ENCODE data around the gene IDH3A.
A peak's percentile ranks its signal among the peaks of the same experiment; 100 is the strongest.

Gene IDH3A
- 19.6 to 27.3 (median 21.2) reads per million in 3 donors for total RNA-seq

DNA sequence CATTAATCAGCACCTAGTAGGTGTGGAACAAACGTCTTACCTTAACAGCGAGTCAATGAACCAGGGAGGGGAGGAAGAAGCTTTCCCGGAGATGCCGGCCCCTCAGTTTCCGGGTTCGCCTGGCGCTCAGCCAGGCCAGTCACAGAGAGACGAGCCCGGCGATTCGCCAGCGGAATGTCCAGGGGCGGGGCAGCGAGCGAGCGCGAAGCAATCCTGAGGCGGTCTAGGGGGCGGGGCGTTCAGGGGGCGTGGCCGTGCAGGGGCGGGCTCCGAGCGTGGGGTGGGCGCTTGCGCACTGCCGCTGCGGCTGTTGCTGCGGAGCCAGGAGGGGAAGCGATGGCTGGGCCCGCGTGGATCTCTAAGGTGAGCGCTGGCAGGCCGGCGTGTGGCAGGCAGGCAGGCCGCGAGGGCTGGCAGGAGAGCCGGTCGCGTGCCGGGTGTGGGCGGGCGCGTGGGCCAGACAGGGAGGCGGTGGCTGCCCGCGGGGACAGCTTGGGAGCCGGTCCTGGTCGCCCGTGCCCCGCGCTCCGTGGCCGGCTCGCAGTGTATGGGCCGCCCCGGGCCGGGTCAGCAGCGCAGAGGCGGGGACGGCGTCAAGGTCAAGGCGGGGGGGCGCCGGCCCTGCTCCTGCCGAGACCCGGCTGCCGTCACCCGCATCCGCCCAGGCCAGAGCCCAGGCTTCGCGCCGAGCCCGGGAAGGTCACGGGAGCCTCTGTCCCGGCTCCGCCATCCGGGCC, at the start of gene IDH3A:
TSS of gene IDH3A (plus strand) at position 295 of the 737 bp plus-strand sequence. CDS start at position 337, 42 bp downstream.
- peak; percentile 99 to 100 (median 99) for DNase-seq
- Histone ChIP-seq H3K4me1 (ENCODE audit: control insufficient read depth, insufficient read depth, low read length, poor library complexity, severe bottlenecking) (peaks cover 14% of the 10 kb centered on the region), H3K9me3 (ENCODE audit: control insufficient read depth, low read length) (no peaks in the 10 kb centered on the region), H3K27me3 (replicated peaks; ENCODE audit: control insufficient read depth, insufficient read depth, low read length, poor library complexity, severe bottlenecking) (no peaks in the 10 kb centered on the region), H3K27ac (ENCODE audit: insufficient read depth, low read length, poor library complexity, severe bottlenecking) (peak within 1 kb of the TSS; percentile 66), H3K4me3 (ENCODE audit: insufficient read depth, low read depth, low read length, poor library complexity, severe bottlenecking) (peak within 1 kb of the TSS; percentile 52), H3K36me3 (ENCODE audit: control insufficient read depth, insufficient read depth, low read length) (no peaks in the 10 kb centered on the region)

DNA sequence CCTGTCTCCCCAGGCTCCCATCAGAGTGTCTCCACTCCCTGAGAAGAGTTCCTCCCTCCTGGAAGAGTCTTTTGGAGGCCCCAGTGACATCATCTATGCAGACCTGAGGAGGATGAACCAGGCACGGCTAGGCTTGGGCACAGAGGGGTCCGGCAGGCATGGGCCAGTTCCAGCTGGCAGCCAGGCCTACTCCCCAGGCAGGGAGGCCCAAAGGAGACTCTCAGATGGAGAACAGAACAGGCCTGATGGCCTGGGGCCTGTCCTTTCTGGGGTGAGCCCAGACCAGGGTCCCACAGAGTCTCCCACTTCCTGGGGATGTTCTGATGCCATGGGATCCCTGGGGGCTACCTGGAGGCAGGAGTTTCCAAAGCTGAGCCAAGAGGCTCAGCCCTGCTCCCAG, 48.3 kb upstream of the IDH3A start:
- Histone ChIP-seq H3K27ac (ENCODE audit: insufficient read depth, low read length, poor library complexity, severe bottlenecking) (no peak overlapping the region), H3K9me3 (ENCODE audit: control insufficient read depth, low read length) (no peaks in the 10 kb centered on the region), H3K4me1 (ENCODE audit: control insufficient read depth, insufficient read depth, low read length, poor library complexity, severe bottlenecking) (peaks cover 36% of the 10 kb centered on the region), H3K36me3 (ENCODE audit: control insufficient read depth, insufficient read depth, low read length) (no peaks in the 10 kb centered on the region), H3K27me3 (replicated peaks; ENCODE audit: control insufficient read depth, insufficient read depth, low read length, poor library complexity, severe bottlenecking) (no peaks in the 10 kb centered on the region), H3K4me3 (ENCODE audit: insufficient read depth, low read depth, low read length, poor library complexity, severe bottlenecking) (no peak overlapping the region)
- DNase-seq, result no peak

DNA sequence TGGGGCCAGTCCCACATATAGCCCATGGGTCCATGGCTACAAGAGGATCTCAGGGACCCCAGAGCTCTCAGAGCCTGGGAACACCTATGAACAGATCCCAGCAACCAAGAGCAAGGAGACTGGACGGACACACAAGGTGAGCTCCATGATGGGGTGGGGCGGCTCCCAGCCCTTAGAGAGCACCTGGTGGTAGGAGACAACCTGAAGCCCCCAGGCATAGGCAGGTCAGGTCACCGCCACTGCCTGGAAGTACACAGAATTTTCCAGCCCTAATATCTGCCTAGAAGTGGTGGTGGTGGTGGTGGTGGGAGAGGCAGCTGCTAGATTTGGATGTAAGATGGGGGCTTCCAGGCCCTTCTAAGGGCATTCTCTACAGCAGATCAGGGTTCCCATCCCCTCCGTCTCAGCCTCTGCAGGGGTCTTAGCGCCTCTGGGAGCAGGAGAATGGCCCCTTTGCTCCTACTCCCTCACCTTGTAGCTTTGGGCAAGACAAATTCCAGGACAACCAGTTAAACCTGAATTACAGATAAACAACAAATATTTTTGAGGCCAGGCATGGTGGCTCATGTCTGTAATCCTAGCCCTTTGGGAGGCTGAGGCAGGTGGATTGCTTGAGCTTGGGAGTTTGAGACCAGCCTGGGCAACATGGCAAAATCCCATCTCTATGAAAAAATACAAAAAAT, 47.6 kb upstream of the IDH3A start:
- Histone ChIP-seq H3K27ac (ENCODE audit: insufficient read depth, low read length, poor library complexity, severe bottlenecking) (no peak overlapping the region), H3K4me3 (ENCODE audit: insufficient read depth, low read depth, low read length, poor library complexity, severe bottlenecking) (no peak overlapping the region), H3K27me3 (replicated peaks; ENCODE audit: control insufficient read depth, insufficient read depth, low read length, poor library complexity, severe bottlenecking) (no peaks in the 10 kb centered on the region), H3K9me3 (ENCODE audit: control insufficient read depth, low read length) (no peaks in the 10 kb centered on the region), H3K4me1 (ENCODE audit: control insufficient read depth, insufficient read depth, low read length, poor library complexity, severe bottlenecking) (peaks cover 39% of the 10 kb centered on the region), H3K36me3 (ENCODE audit: control insufficient read depth, insufficient read depth, low read length) (no peaks in the 10 kb centered on the region)
- DNase-seq, result no peak

DNA sequence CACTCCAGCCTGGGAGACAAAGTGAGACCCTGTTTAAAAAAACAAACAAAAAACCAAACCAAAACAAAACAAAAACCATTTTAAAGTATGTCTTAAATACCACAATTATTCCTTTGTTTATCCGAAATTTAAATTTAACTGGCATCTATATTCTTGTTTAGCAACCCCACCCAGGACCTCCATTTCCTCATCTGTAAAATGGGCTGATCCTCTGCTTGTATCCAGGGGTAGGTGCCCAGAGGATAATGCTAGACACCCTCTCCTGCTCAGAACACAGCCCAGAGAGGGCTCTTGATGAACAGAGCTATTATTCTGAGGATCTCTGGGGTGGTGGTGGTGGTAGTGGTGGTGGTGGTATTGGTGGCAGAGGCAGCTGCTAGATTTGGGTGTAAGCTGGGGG, 47.0 kb upstream of the IDH3A start:
- DNase-seq, result no peak
- peaks cover 39% of the 10 kb centered on the region for H3K4me1 ChIP-seq (ENCODE audit: control insufficient read depth, insufficient read depth, low read length, poor library complexity, severe bottlenecking)
- no peak overlapping the region for H3K27ac ChIP-seq (ENCODE audit: insufficient read depth, low read length, poor library complexity, severe bottlenecking)
- H3K27me3 ChIP-seq (replicated peaks; ENCODE audit: control insufficient read depth, insufficient read depth, low read length, poor library complexity, severe bottlenecking), result no peaks in the 10 kb centered on the region
- H3K9me3 ChIP-seq (ENCODE audit: control insufficient read depth, low read length), result no peaks in the 10 kb centered on the region
- no peaks in the 10 kb centered on the region for H3K36me3 ChIP-seq (ENCODE audit: control insufficient read depth, insufficient read depth, low read length)
- H3K4me3 ChIP-seq (ENCODE audit: insufficient read depth, low read depth, low read length, poor library complexity, severe bottlenecking), result no peak overlapping the region

DNA sequence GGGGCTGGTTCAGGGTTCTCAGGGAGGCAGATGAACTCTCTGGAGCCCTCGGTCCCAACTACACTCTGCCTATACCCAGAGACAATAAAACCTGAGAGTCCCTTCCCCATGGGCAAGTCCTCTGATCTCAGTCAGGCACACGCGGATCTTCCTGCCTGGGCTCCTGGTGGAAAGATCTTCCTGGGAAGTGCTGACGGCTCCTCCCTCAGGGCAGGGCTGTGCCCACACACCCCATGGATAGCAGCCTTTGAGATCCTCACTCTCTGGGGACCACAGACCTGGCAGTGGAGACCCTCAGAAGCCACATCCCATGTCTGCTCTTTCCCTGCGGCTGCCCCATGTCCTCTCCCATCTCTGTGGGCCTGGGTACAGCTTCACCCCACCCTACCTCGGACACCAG, 46.4 kb upstream of the IDH3A start:
- Histone ChIP-seq H3K9me3 (ENCODE audit: control insufficient read depth, low read length) (no peaks in the 10 kb centered on the region), H3K36me3 (ENCODE audit: control insufficient read depth, insufficient read depth, low read length) (no peaks in the 10 kb centered on the region), H3K27ac (ENCODE audit: insufficient read depth, low read length, poor library complexity, severe bottlenecking) (peak overlapping the region; percentile 35), H3K27me3 (replicated peaks; ENCODE audit: control insufficient read depth, insufficient read depth, low read length, poor library complexity, severe bottlenecking) (no peaks in the 10 kb centered on the region), H3K4me1 (ENCODE audit: control insufficient read depth, insufficient read depth, low read length, poor library complexity, severe bottlenecking) (peaks cover 39% of the 10 kb centered on the region), H3K4me3 (ENCODE audit: insufficient read depth, low read depth, low read length, poor library complexity, severe bottlenecking) (no peak overlapping the region)
- DNase-seq, result no peak

DNA sequence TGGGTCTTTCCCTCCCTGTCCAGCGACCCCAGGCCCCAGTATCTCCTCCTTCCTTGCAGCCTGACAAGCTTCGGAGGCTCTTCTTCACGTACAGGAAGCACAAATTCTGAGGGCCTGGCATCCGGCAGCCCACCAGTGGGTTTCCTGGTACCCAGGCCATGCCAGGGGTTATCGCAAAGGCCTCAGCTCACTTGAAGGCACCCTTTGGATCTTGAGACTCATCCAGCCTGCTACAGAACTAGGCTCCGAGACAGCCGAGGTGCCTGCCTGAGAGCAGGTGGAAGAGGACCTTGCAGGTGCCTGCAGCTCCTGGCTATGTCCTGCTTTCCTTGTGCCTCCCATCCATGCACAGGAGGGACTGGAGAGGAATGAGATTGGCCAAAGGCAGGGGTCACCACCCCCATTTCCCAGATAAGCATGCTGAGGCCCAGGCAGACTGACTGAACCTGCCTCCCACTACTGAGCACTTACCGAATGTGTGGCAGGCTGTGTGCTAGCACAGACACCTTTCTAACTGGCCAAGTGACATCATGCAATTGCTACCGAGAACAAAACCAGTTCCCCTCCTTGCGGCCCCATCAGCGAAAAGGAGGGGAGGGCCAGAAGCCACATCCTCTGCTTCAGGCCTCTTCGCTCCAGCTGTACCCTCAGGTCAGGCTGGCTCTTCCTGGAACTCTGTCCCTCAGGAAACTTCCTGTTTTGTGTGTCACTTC, 45.6 kb upstream of the IDH3A start:
- Histone ChIP-seq H3K4me1 (ENCODE audit: control insufficient read depth, insufficient read depth, low read length, poor library complexity, severe bottlenecking) (peaks cover 39% of the 10 kb centered on the region), H3K4me3 (ENCODE audit: insufficient read depth, low read depth, low read length, poor library complexity, severe bottlenecking) (peak overlapping the region; percentile 7), H3K27me3 (replicated peaks; ENCODE audit: control insufficient read depth, insufficient read depth, low read length, poor library complexity, severe bottlenecking) (no peaks in the 10 kb centered on the region), H3K9me3 (ENCODE audit: control insufficient read depth, low read length) (no peaks in the 10 kb centered on the region), H3K27ac (ENCODE audit: insufficient read depth, low read length, poor library complexity, severe bottlenecking) (peak overlapping the region; percentile 35), H3K36me3 (ENCODE audit: control insufficient read depth, insufficient read depth, low read length) (no peaks in the 10 kb centered on the region)
- DNase-seq, result peak in 2 of 3 donors; percentile 29 to 30

DNA sequence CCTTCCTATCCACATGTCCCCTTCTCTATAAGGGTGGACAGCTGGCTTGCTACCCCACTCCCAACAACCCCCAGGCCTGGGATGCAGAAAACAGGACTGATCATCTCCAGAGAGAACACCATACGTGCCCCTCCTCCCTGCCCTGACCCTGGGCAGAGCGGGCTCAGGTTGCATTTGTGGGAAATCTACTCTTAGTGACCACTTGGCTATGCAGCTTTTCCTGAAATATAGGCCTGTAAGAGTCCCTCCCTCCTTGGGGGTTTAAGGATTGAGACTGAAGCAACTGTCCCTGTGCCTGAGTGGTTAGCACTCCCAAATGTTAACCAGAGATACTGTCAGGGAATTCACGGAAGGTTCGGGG, 45.1 kb upstream of the IDH3A start:
- no peaks in the 10 kb centered on the region for H3K36me3 ChIP-seq (ENCODE audit: control insufficient read depth, insufficient read depth, low read length)
- H3K4me3 ChIP-seq (ENCODE audit: insufficient read depth, low read depth, low read length, poor library complexity, severe bottlenecking), result peak overlapping the region; percentile 7
- H3K27ac ChIP-seq (ENCODE audit: insufficient read depth, low read length, poor library complexity, severe bottlenecking), result peak overlapping the region; percentile 16
- H3K27me3 ChIP-seq (replicated peaks; ENCODE audit: control insufficient read depth, insufficient read depth, low read length, poor library complexity, severe bottlenecking), result no peaks in the 10 kb centered on the region
- H3K9me3 ChIP-seq (ENCODE audit: control insufficient read depth, low read length), result no peaks in the 10 kb centered on the region
- peaks cover 39% of the 10 kb centered on the region for H3K4me1 ChIP-seq (ENCODE audit: control insufficient read depth, insufficient read depth, low read length, poor library complexity, severe bottlenecking)
- no peak for DNase-seq

DNA sequence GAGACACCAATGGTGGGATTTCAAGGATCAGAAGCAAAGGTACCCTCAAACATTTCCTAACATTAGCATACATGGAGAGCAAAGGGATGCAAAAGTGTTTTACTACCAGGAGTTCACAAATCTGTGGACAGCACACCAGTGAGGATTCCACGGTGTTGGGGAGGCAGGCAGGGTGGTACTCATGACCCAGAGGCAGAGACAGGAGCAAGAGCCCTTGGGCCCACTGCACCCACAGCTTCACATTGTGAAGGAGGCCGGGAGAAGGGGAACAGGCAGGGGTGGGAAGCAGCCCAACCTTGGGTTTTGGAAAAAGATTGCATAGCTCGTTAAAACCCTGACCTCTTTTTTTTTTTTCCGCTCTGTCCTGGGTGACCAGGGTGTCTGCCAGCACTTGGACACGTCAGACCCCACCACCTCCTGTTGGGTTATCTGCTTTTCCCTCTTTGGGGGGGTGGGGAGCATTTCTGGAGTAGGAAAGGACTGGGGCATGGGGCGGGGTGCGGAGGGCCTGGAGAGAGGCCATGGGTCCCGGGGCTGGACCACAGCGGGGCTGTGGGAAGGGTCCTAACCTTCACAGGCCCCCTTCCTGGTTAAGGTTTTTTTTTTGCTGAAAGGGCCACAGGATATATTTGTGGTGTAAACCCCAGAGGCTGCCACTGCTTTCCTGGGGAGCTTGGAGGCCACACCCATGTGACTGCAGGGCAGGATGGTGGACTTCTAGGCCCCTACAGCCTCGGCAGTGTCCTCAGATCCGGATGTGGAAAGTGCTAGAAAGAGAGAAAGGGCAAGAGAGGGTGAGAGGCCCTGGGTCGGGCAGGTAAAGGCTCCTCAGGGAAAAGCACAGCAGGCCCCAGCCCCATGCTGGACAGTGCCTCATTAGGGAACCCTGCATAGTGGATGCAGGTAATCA, 44.3 kb upstream of the IDH3A start:
- Histone ChIP-seq H3K36me3 (ENCODE audit: control insufficient read depth, insufficient read depth, low read length) (no peaks in the 10 kb centered on the region), H3K27me3 (replicated peaks; ENCODE audit: control insufficient read depth, insufficient read depth, low read length, poor library complexity, severe bottlenecking) (no peaks in the 10 kb centered on the region), H3K4me3 (ENCODE audit: insufficient read depth, low read depth, low read length, poor library complexity, severe bottlenecking) (no peak overlapping the region), H3K27ac (ENCODE audit: insufficient read depth, low read length, poor library complexity, severe bottlenecking) (no peak overlapping the region), H3K9me3 (ENCODE audit: control insufficient read depth, low read length) (no peaks in the 10 kb centered on the region), H3K4me1 (ENCODE audit: control insufficient read depth, insufficient read depth, low read length, poor library complexity, severe bottlenecking) (peaks cover 39% of the 10 kb centered on the region)
- no peak for DNase-seq

DNA sequence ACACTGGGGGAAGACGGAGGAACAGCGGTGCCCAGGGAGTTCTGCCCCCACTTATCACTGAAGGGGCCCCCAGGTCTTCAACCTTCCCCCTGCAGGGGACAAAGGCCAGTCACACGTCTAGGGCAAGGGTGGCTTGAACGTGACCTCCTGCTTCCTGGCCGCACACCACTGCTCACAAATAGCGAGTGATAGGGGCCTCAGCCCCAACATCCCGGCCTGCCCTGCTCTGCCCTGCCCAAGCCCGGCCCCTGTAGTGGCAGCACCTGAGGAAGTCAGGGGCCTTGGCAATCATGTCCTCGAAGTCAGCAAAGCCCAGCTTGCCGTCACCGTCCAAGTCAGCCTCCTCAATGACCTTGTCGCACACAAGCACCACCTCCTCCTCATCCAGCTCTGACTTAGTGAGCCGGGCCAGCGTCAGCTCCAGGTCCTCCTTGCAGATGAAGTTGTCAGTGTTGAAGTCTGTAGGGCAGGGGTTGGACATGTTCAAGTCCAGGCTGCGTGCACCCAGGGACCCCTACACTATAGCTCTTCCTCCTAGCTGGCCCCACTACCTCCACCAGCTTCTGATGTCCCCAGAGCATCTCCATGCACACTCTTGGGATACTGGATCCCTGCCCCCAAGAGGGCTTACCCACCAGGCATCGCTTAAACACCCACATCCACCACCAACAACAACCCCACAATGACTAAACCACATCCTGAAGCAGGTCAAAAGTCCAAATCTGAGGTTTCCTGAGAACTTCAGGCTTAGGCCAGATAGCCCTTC, 43.5 kb upstream of the IDH3A start:
- Histone ChIP-seq H3K4me1 (ENCODE audit: control insufficient read depth, insufficient read depth, low read length, poor library complexity, severe bottlenecking) (peaks cover 39% of the 10 kb centered on the region), H3K27me3 (replicated peaks; ENCODE audit: control insufficient read depth, insufficient read depth, low read length, poor library complexity, severe bottlenecking) (no peaks in the 10 kb centered on the region), H3K27ac (ENCODE audit: insufficient read depth, low read length, poor library complexity, severe bottlenecking) (no peak overlapping the region), H3K9me3 (ENCODE audit: control insufficient read depth, low read length) (no peaks in the 10 kb centered on the region), H3K4me3 (ENCODE audit: insufficient read depth, low read depth, low read length, poor library complexity, severe bottlenecking) (no peak overlapping the region), H3K36me3 (ENCODE audit: control insufficient read depth, insufficient read depth, low read length) (no peaks in the 10 kb centered on the region)
- DNase-seq, result no peak

All from effector memory CD4-positive, alpha-beta T cell (primary cell).